Mucosa of descending colon (tissue), 3 donors: ENCODE results near the gene RPS10. TPM values are rescaled to one million over a fixed set of nuclear protein-coding genes. Genes with fewer than 3 reads are reported as not detected.

Source experiments
- ATAC-seq: fragments of 200-7000 bp; cut with Tn5 transposase; one replicate; pipeline ENCODE4 v1.9.1; 2020; ENCODE audit warnings: mild to moderate bottlenecking, moderate library complexity
- DNase-seq, 3 donors: peaks; one replicate each; pipeline ENCODE4 v3.0.0-alpha.2; 2020
- H3K36me3 ChIP-seq: fragments of 200-600 bp; one replicate; pipeline ENCODE4 v1.8.0; 2021; ENCODE audit warnings: low read depth, mild to moderate bottlenecking
- H3K4me1 ChIP-seq: fragments of 200-600 bp; one replicate; pipeline ENCODE4 v1.8.0; 2021; ENCODE audit warnings: low read depth, mild to moderate bottlenecking
- H3K4me3 ChIP-seq: fragments of 200-600 bp; one replicate; pipeline ENCODE4 v1.8.0; 2021; ENCODE audit warnings: mild to moderate bottlenecking
- H3K9me3 ChIP-seq: fragments of 200-600 bp; one replicate; pipeline ENCODE4 v1.8.0; 2021; ENCODE audit warnings: mild to moderate bottlenecking
- CTCF ChIP-seq: fragments of 200-600 bp; IDR thresholded peaks from one replicate; pipeline ENCODE4 v1.8.0; 2022; ENCODE audit warnings: antibody characterized with exemption, mild to moderate bottlenecking
- intact Hi-C, 2 donors: fragments of 100-400 bp; cut with DNase I in 1 of 2; cut with micrococcal nuclease in 1 of 2; formaldehyde crosslinking; loops; one replicate each; pipeline versions ENCODE4 v1.11.0 to v1.11.1; 2022; cut with DNase I, micrococcal nuclease
- total RNA-seq, 3 donors: library from RNA; stranded (reverse); fragmentation: NEBNext Ultra II Directional in 2 of 3; extraction: Animal tissue kit (Norgen Biotek cat#: 25700) in 2 of 3; gene quantifications; one replicate each; pipeline versions ENCODE4 v1.2.1 to v1.2.4, GENCODE V29; 2021 to 2023
- donor health status: DM: no; HTN: no; CAD: no; lungs with moderate emphysema.
- donor health status: DM: no; HTN: no; CAD: no.
- donor health status: DM: no; HTN: yes; CAD: no.

RPS10 gene
- total RNA-seq, 3 donors from 2014 or later: 999 to 1,006 (median 1,004) TPM

- Histone ChIP-seq H3K4me1 (no peaks in the 10 kb centered on the region), H3K9me3 (no peaks in the 10 kb centered on the region), H3K4me3 (no peak overlapping the region), H3K36me3 (no peaks in the 10 kb centered on the region)
- ATAC-seq (no peak), DNase-seq (no peak)
- intact Hi-C loops: no loop called here
- TF ChIP-seq CTCF: no peak
Measured at GRCh38 chr6:34447386-34447785, 21.5 kb upstream of the RPS10 start.

- H3K9me3 ChIP-seq: no peaks in the 10 kb centered on the region
- no peak for ATAC-seq
- intact Hi-C loops: no loop called here
Measured at GRCh38 chr6:34445313-34445860, 19.5 kb upstream of the RPS10 start.

GRCh38 chr6:34441526-34441925, 15.7 kb upstream of the RPS10 start:
- Histone ChIP-seq H3K9me3 (no peaks in the 10 kb centered on the region), H3K36me3 (no peaks in the 10 kb centered on the region), H3K4me1 (no peaks in the 10 kb centered on the region), H3K4me3 (no peak overlapping the region)
- no peak for DNase-seq
- no peak for TF ChIP-seq CTCF
- intact Hi-C loops: no loop called here
- no peak for ATAC-seq

More at GRCh38 chr6:34445313-34445860, 19.5 kb upstream of the RPS10 start:
- no peak for TF ChIP-seq CTCF
- H3K4me3 ChIP-seq: no peak overlapping the region
- DNase-seq: no peak
- no peaks in the 10 kb centered on the region for H3K4me1 ChIP-seq
- H3K36me3 ChIP-seq: no peaks in the 10 kb centered on the region

- intact Hi-C loops: no loop called here
- Histone ChIP-seq H3K4me3 (no peak overlapping the region), H3K4me1 (no peaks in the 10 kb centered on the region), H3K9me3 (no peaks in the 10 kb centered on the region), H3K36me3 (no peaks in the 10 kb centered on the region)
- TF ChIP-seq CTCF: no peak
- ATAC-seq (no peak), DNase-seq (no peak)
Measured at GRCh38 chr6:34439442-34439841, 13.6 kb upstream of the RPS10 start.

GRCh38 chr6:34438705-34439104, 12.8 kb upstream of the RPS10 start:
- Histone ChIP-seq H3K4me1 (no peaks in the 10 kb centered on the region), H3K4me3 (no peak overlapping the region), H3K9me3 (no peaks in the 10 kb centered on the region), H3K36me3 (no peaks in the 10 kb centered on the region)
- DNase-seq: no peak
- TF ChIP-seq CTCF: no peak
- ATAC-seq: no peak
- intact Hi-C loops: no loop called here

GRCh38 chr6:34437644-34437970, 11.7 kb upstream of the RPS10 start:
- intact Hi-C loops: no loop called here
- no peak overlapping the region for H3K4me3 ChIP-seq
- H3K36me3 ChIP-seq: no peaks in the 10 kb centered on the region
- H3K9me3 ChIP-seq: no peaks in the 10 kb centered on the region
- H3K4me1 ChIP-seq: no peaks in the 10 kb centered on the region
- ATAC-seq (no peak), DNase-seq (no peak)
- TF ChIP-seq CTCF: no peak
